Jurkat, Clone E6-1 (cell line): ENCODE measurements around the gene CSF1.
"Not testable (repeated sequence)": the region's sequence is repeated elsewhere in the genome, so short reads cannot be mapped to it uniquely, and the experiment has no call there.

Experiments used
- DNase-seq: peaks from one replicate; pipeline ENCODE4 v3.0.0-alpha.2; 2011; ENCODE audit warnings: low read depth, low spot score
- H3K4me3 ChIP-seq: 2 replicates; pipeline ENCODE4 v1.5.1; 2011; ENCODE audit warnings: mild to moderate bottlenecking, low read length, control low read depth, moderate library complexity

Gene CSF1

DNA sequence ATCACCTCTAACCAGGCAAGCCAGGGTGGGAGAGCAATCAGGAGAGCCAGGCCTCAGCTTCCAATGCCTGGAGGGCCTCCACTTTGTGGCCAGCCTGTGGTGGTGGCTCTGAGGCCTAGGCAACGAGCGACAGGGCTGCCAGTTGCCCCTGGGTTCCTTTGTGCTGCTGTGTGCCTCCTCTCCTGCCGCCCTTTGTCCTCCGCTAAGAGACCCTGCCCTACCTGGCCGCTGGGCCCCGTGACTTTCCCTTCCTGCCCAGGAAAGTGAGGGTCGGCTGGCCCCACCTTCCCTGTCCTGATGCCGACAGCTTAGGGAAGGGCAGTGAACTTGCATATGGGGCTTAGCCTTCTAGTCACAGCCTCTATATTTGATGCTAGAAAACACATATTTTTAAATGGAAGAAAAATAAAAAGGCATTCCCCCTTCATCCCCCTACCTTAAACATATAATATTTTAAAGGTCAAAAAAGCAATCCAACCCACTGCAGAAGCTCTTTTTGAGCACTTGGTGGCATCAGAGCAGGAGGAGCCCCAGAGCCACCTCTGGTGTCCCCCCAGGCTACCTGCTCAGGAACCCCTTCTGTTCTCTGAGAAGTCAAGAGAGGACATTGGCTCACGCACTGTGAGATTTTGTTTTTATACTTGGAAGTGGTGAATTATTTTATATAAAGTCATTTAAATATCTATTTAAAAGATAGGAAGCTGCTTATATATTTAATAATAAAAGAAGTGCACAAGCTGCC, 19.8 kb downstream of the CSF1 start:
- H3K4me3 ChIP-seq = no peak overlapping the region
- no peak for DNase-seq

DNA sequence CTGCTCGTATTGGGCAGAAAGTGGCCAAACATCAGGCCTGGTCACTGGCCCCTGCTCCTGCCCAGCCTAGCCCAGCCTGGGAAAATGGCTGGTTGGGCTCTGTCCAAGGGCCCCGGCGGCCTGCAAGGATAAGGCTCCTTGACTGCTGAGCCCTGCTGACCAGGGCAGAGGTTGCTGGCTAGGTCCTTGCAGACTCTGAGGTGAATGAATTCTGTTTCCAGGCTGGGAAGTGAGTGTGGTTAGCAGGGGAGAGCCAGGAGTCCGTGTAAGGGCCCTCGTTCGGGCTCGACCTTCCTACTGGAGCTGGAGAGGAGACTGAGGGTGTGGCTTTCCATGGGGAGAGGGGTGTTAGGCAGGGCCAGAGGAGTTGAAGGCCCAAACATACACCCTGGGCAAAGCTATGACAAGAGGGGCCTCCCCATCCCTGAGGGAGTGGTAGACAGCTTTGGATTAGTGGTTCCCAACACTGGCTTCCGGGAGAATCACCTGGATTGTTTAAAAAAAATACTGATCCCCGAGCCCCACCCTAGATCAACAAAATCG, 20.6 kb downstream of the CSF1 start:
- no peak for DNase-seq
- H3K4me3 ChIP-seq = no peak overlapping the region

DNA sequence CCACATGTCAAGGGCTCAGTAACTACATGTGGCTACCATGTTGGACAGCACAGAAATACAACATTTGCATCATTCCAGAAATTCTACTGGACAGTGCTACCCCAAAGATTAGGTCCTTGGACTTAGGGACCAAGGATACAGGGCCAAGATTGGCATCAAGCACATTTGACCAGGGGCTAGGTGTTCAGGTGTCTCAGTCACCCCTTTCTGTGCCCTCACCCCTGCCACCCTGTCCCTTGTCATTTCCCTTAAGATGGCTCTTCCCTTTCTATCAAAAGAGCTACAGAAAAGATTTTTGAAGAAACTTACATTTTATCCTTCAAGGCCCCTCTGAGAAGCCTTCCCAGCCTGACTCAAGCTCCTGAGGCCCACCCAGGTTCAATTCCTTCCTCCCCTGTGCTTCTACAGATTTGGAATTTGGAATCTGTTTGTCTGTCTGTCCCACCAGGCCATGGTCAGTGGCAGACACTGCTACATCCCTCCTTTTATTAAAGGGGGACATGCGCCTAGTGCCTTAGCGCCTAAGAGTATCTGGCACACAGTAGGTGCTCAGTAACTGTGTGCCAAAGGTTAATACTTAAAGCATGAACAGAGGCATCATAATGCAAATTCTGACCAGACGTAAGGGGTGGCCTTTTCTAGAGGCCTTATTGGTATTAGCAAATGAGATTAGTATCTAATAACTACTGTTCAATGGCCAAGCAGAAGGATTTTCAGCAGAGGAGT, 21.4 kb downstream of the CSF1 start:
- no peak overlapping the region for H3K4me3 ChIP-seq
- DNase-seq = no peak

DNA sequence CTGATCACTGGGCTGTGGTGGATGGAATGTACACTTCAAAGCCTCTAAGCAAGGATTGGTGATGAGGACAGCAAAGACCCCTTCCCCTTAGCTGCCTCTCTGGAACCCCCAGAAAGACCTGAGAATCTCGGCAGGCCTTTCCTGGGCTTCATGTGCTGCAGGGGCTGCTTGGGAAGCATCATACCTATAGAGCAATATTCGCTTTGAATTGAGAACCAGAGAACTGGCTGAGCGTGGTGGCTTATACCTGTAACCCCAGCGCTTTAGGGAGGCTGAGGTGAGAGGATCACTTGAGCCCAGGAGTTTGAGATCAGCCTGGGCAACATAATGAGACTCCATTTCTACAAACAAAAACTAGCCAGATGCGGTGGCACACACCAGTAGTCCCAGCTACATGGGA, 22.0 kb downstream of the CSF1 start:
- H3K4me3 ChIP-seq = no peak overlapping the region

DNA sequence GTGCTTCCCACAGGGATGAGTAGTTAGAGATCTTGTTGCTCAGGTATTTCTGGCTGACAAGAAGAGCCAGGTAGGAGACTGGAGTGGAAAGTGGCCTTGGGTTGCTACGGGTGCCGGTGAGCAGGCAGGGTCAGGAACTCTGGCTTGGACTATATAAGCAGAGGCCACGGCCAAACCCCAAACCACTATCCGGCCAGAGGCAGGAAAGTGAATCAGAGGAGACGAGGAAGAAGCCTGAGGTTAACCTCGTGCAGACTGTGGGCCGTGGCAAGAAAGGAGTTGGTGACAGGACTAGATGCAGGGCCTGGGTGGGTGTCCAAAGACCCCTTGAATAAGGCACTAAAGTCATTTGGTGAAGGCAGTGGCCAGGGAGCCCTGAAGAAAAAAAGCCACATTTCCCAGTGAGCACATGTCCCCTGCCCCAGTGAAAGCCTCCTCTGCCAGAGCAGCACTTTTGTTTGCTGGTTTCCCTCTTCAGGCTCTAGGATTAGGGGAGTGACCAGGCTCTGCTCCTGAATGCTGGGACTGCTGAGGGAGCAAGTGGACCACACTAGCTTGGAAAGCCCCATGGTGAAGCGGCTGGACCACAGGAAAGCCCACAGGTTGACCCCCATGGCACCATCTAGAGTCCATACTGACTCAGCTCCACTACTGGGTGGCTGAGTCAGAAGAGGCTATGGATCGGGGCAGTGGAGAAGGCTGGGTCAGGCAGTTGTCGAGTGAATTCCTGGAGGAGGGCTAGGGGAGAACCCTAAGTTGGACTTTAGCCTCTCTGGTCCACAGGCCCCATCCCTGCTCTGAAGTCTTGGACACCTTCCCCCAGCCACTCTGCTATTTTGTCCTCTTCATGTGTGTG, 23.4 kb downstream of the CSF1 start:
- no peak overlapping the region for H3K4me3 ChIP-seq
- DNase-seq = no peak

More for the DNA sequence above, 22.0 kb downstream of the CSF1 start:
- DNase-seq = no peak

DNA sequence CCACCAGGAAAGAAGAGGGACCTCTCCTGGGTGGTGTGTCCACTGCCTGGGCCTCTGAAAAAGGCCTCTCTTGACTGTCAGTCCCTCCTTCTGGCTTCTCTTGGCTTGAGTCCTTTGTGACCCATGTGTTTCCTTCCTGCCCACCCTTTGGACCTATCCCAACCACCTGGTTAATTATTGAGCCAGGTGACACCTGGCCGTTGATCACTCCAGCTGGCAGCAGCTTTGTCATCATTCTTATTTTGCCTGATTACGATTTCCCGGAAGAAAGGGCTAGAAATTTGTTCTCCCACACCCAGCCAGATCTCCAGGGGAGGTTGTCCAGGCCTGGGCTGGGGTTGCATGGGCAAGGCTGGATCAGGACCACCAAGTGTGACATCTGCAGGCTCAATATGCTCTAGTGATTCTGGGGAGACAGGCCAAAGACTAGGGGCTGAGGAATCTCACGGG, 24.8 kb downstream of the CSF1 start:
- no peak for DNase-seq

DNA sequence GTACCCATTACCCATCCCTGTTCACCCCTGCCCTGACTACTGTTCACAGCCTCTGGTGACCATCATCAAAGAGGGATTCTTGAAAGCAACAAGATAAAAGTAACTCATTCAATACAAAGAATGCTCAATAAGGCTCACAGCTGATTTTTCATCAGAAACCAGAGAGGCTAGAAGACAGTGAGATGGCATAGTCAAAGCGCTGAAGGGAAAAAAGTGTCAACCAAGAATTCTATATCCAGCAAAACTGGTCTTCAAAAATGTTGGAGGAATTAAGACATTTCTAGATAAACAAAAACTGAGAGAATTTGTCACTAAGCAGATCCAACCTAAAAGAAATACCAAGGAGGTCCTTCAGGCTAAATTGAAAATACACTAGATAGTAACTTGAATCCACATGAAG, 27.1 kb downstream of the CSF1 start:
- DNase-seq = no peak

More for the DNA sequence above, 24.8 kb downstream of the CSF1 start:
- H3K4me3 ChIP-seq = no peak overlapping the region

DNA sequence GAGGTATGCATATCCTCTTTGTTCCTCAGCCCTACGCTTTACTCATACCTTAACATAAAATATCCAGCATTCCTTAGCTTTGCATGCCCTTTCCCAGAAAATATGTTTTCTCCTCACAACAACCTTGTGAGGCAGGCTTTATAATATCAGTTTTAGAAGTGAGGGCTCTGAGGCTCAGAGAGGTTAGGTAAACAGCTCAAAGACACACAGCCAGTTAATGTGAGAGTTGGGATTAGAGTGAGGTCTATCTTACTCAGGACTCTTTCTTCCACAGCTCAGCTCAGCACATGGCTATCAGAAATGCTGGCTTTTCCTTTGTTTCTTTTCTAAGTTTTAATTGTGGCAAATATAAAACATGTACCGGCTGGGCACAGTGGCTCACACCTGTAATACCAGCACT, 27.9 kb downstream of the CSF1 start:
- DNase-seq = no peak
- no peak overlapping the region for H3K4me3 ChIP-seq

More for the DNA sequence above, 27.1 kb downstream of the CSF1 start:
- H3K4me3 ChIP-seq = no peak overlapping the region

DNA sequence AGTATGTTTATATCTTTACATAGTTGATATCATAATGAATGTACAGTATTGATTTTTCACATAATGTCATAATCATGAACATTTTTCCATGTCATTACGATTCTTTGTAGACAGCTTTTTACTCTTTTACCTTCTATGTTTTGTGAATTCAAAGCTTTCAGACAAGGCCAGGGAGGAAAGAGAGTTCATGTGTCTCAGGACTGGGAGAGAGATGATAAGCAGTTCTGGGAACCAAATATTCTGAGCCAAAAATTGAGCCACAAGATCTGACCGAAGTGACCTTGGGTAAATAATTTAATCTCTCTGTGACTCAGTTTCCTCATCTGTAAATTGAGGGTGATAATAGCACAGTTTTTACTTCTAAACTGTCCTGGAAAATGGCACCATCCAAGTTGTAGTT, 31.8 kb downstream of the CSF1 start:
- DNase-seq = no peak
- no peak overlapping the region for H3K4me3 ChIP-seq

DNA sequence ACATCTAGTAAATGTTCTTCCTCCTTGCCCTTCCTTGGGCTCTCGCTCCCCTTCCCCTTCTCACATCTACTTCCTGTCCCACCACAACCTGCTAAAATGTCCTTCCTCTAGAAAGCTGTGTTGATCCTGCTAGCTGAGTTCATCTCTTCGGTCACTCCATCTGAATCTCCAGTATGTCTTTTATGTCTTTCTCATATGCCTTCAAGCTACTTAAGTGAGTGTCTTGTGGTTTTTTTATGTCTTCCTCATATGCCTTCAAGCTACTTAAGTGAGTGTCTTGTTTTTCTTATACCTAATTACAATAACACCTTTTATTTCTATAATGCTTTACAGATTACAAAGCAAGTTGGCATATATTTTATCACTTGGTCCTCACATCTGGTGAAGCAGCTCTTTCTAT, 33.9 kb downstream of the CSF1 start:
- no peak for DNase-seq
- no peak overlapping the region for H3K4me3 ChIP-seq

DNA sequence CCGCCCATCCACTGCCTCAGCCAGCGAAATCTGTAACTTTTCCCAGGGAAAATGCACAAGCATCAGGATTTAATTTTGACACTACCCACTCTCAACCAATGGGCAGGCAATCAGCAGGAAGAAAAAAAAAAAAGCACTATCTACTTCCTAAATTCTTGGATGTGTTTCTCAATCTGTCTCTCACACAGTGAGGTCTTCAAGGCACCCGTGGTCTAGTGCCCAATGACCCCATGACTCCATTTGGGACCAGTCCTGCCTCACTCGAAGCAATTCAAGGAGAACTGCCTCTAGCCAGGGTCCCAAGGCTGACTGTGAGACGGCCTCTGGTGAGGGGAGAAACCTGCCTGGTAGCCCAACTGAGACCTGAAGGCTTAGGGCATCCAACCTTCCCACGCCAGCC, 35.9 kb downstream of the CSF1 start:
- H3K4me3 ChIP-seq = no peak overlapping the region
- no peak for DNase-seq

DNA sequence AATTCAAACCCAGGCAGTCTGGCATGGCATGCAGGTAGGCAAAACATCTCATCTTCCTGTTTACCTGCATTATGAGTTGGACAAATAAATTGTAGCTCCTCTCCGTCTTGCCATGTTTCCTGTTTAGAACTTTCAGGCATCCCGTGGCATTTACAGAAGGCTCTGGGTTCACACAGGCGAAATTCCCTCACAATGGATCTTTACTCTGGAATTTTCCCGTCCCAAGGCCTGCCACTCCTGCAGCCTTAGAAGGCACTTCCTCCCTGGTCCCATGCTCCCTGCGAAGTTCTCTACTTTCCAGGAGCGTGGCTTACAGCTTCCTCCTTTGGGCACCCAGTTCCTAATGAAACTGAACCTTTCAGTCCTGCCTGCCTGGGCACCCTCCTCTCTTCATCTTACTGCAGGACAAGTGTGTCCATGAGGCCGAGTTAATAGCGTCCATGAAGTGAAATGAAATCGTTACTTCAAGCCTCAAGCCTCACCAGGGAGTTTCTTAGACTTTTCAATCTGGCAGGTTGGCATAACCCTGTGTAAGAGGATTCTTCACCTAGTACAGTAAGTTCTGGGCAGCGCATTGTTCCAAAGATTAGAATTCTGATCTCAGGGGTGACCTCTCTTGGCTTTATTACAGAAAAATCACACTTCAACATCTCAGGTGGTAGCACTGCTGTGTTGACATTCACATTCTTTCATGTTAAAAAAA, 37.1 kb downstream of the CSF1 start:
- no peak for DNase-seq
- H3K4me3 ChIP-seq = no peak overlapping the region

DNA sequence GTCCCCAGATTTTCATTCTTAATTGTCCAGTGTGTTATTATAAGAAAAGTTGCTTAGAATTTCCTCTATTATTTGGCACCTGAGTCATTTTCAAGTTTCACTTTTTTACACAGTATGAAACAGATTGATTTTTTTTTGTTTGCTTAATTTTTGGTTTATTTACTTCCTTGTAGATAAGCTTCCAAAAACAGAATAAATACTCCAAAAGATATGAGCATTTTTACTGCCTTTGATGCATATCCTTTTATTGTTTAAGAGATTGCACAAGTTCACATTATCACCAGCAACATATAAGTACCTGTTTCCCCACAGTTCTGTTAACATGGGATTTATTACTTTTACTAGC, 37.6 kb downstream of the CSF1 start:
- no peak for DNase-seq
- H3K4me3 ChIP-seq = no peak overlapping the region

DNA sequence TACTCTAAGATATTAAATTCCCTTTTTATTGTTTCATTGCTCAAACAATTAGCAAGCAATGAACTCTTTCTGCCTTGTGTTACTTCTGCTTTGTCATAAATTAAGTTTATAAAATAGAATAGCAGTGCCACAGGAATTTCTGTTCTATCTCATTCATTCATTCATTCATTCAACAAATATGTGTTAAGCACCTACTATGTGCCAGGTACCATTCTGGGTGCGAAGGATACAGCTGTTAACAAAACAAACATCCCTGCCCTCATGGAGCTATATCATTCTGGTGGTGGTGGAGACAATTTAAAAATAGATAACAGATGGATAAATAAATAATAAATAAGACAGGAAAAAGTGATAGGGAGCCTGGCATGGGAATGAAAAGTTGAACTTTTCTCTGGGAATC, 39.4 kb downstream of the CSF1 start:
- DNase-seq = no peak
- H3K4me3 ChIP-seq = no peak overlapping the region

DNA sequence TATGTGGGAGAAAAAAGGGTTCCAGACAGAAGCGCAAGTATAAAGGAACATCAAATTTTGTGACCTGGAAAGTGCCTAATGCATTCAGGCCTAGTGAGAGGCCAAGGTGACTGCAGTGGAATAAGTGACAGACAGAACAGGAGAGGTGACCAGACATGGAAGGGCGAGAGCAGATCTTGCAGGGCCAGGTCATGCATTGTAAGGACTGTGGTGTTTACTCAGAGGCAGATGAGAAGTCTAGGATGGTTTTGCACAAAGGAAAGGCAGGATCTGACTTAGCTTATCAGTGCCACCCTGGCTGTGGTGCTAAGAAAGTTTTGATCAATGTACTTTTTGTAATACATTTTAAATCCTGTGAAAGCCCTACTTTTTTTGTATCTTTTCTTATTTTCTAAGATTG, 39.9 kb downstream of the CSF1 start:
- no peak overlapping the region for H3K4me3 ChIP-seq
- no peak for DNase-seq

DNA sequence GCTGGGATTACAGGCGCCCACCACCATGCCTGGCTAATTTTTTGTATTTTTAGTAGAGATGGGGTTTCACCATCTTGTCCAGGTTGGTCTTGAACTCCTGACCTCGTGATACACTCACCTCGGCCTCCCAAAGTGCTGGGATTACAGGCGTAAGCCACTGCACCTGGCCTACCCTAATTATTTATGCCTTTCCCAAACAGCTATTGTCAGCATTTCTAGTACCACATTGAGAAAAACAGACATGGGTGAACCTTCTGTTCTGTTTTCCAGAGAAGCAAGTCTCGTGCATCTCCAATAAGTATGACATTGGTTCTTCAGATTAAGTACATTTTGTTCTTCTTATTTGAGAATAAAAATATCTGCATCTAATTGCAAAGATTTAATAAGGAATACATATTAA, 40.9 kb downstream of the CSF1 start:
- DNase-seq, H3K4me3 ChIP-seq: not testable (repeated sequence)

DNA sequence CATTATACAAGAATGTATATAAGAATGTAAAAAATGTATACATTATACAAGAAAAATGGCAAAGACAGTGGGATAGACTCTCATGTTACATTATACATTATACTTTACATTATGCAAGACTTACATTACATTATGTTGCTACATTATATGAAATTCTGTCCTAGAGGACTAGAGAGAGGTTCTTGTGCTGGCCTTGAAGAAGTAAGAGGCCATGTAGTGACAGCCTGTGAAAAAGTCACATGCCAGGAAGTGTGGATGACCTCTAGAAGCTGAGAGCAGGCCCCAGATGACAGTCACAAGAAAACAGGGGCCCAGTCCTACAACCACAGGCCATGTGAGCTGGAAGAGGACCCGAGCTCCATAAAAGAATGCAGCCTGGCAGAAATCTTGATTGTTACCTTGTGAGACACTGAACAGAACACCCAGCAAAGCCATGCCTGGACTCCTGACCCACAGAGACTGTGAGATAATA, 43.4 kb downstream of the CSF1 start:
- DNase-seq = no peak
- H3K4me3 ChIP-seq = no peak overlapping the region

DNA sequence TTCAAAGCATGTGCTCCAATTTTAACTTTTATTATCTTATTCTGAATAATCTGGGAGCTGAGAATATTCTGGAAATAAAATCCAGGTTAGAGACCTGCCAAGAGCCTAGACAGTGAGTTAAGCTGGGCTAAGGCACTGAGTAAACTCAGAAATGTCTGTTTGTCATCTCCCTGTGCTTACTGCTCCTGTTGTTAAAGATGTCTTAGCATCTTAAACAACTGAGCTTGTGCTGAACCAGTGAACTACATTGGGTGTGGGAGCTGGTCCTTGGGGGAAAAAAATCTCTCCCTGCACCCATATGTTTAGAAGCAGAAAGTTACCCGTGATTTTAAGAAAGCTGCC, 49.0 kb downstream of the CSF1 start:
- no peak overlapping the region for H3K4me3 ChIP-seq
- no peak for DNase-seq
